Lower leg skin (tissue), 4 donors: Measurements from ENCODE around the gene LSM2. TPM values are rescaled to one million over a fixed set of nuclear protein-coding genes. Genes with fewer than 3 reads are reported as not detected.
A peak's percentile ranks its signal among the peaks of the same experiment; 100 is the strongest.

Source experiments
- DNase-seq, 2 donors: peaks; one replicate each; pipeline ENCODE4 v3.0.0-alpha.2; 2019; ENCODE audit warnings: low spot score in 2 of 2
- H3K4me3 ChIP-seq: fragments of 200-600 bp; sonication (generic); 2 replicates; pipeline ENCODE4 v1.5.1; 2017; ENCODE audit warnings: mild to moderate bottlenecking, low read depth; ENCODE audit not compliant: poor library complexity, severe bottlenecking
- POLR2A ChIP-seq, 2 donors: fragments of 450-650 bp; IDR thresholded peaks; one replicate each; pipeline ENCODE4 v1.6.1; 2016 to 2017; ENCODE audit warnings: antibody characterized with exemption in 2 of 2, mild to moderate bottlenecking in 1 of 2, moderate library complexity in 1 of 2
- WGBS, 2 donors: methylation state at CpG; one replicate each; pipeline ENCODE4 v1.1.5; 2018; 5-methylcytosine and 5-hydroxymethylcytosine counted together
- intact Hi-C: fragments of 100-400 bp; cut with DNase I; formaldehyde crosslinking; loops from one replicate; pipeline ENCODE4 v1.15.0; 2023; ENCODE audit warnings: low total_unique reads
- total RNA-seq, 4 donors: library from RNA; depleted of rRNA; stranded (reverse); fragments of >200 nt; gene quantifications; one replicate each; pipeline ENCODE4 v1.1.0, GENCODE V29; 2016
- TF ChIP-seq, protein P1 (sequence below), 3 donors: fragments of 450-650 bp; IDR thresholded peaks; one replicate each; pipeline ENCODE4 v1.5.1; 2016; ENCODE audit warnings: antibody characterized with exemption in 3 of 3, mild to moderate bottlenecking in 3 of 3, moderate library complexity in 2 of 3

LSM2 gene
- total RNA-seq, 4 donors from 2014 or later = 24.7 to 34.5 (median 28.7) TPM

DNA sequence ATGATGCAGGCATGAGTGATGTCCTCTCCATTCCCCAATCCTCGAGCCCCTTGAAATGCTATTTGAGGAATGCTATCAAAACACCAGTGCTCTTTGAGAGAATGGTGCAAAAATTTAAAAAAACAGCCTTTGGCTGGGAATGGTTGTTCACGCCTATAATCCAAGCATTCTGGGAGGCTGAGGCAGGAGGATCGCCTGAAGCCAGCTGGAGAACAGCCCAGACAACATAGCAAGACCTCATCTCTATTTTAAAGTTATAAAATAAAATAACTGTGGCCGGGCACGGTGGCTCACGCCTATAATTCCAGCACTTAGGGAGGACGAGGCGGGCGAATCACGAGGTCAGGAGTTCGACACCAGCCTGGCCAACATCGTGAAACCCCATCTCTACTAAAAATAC lies 7.0 kb downstream of the LSM2 start:
- intact Hi-C loops = no loop called here

DNA sequence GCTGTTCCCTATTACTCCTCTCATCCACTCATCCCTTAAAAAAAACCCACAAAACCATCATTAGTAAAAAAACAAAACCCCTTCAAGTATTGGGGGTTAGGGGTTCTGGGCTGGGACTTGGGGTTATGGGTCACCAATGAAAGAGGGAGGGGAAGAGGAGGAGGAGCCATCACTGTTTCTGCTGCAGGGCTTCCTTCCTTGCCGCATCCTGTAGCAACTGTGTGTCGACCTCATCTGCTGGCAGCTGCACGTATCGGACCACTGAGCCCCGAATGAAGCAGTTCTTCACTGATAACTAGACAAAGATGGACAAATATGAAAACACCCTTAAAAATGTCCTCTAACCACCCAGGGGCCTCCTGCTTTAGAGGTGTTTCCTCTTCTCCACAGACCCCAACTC lies 9.2 kb downstream of the LSM2 start:
- TF ChIP-seq, protein P1, sequence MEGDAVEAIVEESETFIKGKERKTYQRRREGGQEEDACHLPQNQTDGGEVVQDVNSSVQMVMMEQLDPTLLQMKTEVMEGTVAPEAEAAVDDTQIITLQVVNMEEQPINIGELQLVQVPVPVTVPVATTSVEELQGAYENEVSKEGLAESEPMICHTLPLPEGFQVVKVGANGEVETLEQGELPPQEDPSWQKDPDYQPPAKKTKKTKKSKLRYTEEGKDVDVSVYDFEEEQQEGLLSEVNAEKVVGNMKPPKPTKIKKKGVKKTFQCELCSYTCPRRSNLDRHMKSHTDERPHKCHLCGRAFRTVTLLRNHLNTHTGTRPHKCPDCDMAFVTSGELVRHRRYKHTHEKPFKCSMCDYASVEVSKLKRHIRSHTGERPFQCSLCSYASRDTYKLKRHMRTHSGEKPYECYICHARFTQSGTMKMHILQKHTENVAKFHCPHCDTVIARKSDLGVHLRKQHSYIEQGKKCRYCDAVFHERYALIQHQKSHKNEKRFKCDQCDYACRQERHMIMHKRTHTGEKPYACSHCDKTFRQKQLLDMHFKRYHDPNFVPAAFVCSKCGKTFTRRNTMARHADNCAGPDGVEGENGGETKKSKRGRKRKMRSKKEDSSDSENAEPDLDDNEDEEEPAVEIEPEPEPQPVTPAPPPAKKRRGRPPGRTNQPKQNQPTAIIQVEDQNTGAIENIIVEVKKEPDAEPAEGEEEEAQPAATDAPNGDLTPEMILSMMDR (IDR thresholded peaks at IDR 0.05) = no peak
- no peak for TF ChIP-seq POLR2A (IDR thresholded peaks at IDR 0.05)
- no peak for DNase-seq
- WGBS, 2 donors = 49 to 63% methylated on average over 5 of the region's 5 CpGs
- no peak overlapping the region for H3K4me3 ChIP-seq
- intact Hi-C loops = no loop called here

More for the DNA sequence above, 7.0 kb downstream of the LSM2 start:
- DNase-seq = no peak
- WGBS, 2 donors = 76 to 79% methylated on average over 12 of the region's 12 CpGs
- H3K4me3 ChIP-seq = no peak overlapping the region
- TF ChIP-seq, protein P1 (IDR thresholded peaks at IDR 0.05) = no peak
- no peak for TF ChIP-seq POLR2A (IDR thresholded peaks at IDR 0.05)

DNA sequence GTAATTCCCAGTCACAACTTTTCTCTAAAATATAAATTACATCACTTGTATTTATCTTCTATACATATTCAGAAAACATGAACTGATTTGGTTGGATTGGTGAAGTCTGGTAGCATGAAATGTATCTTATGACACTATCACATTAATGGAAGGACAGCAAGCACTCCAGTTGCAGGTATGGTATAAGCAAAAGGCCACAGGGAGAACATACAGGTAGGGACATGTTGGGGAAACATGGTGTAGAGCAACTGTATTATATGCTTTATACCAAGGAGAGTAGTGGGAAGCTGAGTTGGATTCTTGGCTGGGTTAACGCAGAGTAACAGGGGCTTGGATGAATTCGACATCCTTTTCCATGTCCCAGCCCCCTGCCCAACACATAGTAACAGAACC lies 9.8 kb downstream of the LSM2 start:
- intact Hi-C loops = no loop called here
- TF ChIP-seq POLR2A (IDR thresholded peaks at IDR 0.05) = no peak
- TF ChIP-seq, protein P1 (IDR thresholded peaks at IDR 0.05) = no peak
- 57 to 68% methylated on average over 2 of the region's 2 CpGs for WGBS, 2 donors
- DNase-seq = no peak
- H3K4me3 ChIP-seq = no peak overlapping the region

DNA sequence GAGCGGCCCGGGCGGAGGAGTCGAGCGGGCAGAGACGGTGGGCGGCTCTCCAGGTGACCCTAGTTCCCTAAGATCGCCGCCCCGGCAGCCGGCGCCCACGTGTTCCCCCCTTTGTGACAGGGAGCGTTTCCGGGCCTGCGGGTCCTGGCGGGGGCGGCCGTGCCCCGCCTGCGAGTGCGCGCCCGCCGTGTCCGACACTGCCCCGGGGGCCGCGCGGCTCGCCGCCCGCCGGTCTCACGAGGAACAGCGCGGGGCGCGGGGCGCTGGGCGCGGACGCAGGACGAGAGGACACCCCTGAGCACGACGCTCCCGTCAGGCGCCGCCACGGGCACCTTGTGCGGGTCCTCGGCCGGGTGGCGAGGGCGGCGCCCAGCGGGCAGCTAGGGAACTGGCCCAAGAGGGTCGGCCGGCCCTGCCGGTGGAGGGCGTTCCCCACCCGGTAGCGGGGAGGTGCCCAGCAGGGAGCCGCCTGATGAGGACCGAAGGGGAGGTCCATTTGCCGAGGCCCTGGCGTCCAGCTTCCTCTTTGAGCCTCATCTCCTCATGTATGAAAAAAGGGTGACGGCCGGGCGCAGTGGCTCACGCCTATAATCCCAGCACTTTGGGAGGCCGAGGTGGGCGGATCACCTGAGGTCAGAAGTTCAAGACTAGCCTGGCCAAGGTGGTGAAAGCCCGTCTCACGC lies 11.0 kb downstream of the LSM2 start, which contains the start of gene VARS1:
VARS1 (minus strand) TSS at position 137 of the 683 bp plus-strand sequence. CDS start 535 bp downstream, outside the sequence.
- 1% methylated on average over 11 to 57 of the region's 75 CpGs for WGBS, 2 donors
- H3K4me3 ChIP-seq = peak within 1 kb of the TSS; percentile 74

DNA sequence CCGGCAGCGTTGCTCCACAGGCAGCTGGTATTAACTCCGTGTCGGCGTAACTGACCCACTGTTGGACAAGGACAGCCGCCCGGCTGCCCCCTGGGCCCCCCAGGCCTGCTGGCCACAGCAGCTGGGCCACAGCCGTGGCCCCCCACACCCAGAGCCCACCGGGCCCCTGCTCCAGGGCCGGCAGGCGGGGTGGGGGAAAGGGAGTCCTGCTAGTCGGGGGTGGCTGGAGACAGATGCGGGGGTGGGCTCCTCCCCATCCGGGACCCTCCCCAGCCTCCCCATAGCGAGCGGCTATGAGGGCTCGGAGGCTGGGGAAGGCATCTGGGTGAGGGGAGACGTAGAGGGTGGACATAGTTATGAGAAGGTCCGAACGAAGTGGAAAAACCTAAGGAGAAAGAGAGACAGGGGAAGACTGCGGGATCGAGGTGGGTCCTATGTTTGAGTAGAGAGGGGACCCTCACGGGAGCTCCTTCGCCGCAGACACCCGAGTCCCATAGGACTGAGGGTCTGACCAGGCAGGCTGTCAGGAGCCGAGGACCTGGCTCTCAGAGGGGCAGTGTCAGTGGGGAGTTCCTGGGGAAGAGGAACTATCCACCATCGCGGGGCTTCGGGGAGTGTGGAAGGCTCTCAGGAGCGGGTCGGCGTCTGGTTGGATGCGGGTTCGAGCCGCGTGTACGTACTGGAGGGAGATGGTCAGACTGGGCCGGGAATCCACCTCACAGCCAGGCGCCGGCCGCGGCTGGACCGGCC lies 11.7 kb downstream of the LSM2 start:
- no peak for TF ChIP-seq POLR2A (IDR thresholded peaks at IDR 0.05)
- TF ChIP-seq, protein P1 (IDR thresholded peaks at IDR 0.05) = no peak
- no peak for DNase-seq

More for the DNA sequence above, 11.0 kb downstream of the LSM2 start, which contains the start of gene VARS1:
- intact Hi-C loops = no loop called here
- peak; percentile 83 to 98 for DNase-seq
- TF ChIP-seq, protein P1 (IDR thresholded peaks at IDR 0.05) = peak in 1 of 3 donors; percentile 71
- TF ChIP-seq POLR2A (IDR thresholded peaks at IDR 0.05) = no peak

More for the DNA sequence above, 11.7 kb downstream of the LSM2 start:
- 1 to 2% methylated on average over 33 to 44 of the region's 44 CpGs for WGBS, 2 donors
- H3K4me3 ChIP-seq = peak overlapping the region; percentile 74
- intact Hi-C loops = no loop called here
